HepG2 (cell line): Measurements from ENCODE around the gene NUFIP1. TPM values are rescaled to one million over a fixed set of nuclear protein-coding genes. Genes with fewer than 3 reads are reported as not detected.

ENCODE experiments used
- ATAC-seq: fragments of 200-7000 bp; cut with Tn5 transposase; 3 replicates; pipeline ENCODE4 v1.9.1; 2020; ENCODE audit warnings: mild to moderate bottlenecking, moderate library complexity
- BruUV-seq: library from RNA; stranded (reverse); fragments of 400-500 nt; replicated peaks from 2 replicates; lab custom pipeline; 2021; lab: Mats Ljungman, UMichigan
- CTCF ChIA-PET: fragments of 300-600 bp; formaldehyde crosslinking; extraction: SDS; loops from one replicate; lab custom pipeline; 2021; ENCODE audit warnings: low total read pairs, inconsistent platforms, low intra/inter-chr PET ratio; lab: Yijun Ruan, JAX
- POLR2A ChIA-PET: fragments of 350-600 bp; sonication (Branson Sonifier 250); formaldehyde crosslinking; loops from one replicate; lab custom pipeline; 2020; ENCODE audit warnings: antibody characterized with exemption, inconsistent platforms; lab: Yijun Ruan, JAX
- DNase-seq: peaks from one replicate; pipeline ENCODE4 v3.0.0-alpha.2; 2015; ENCODE audit warnings: low spot score
- FAIRE-seq: peaks from 3 replicates; lab custom pipeline; 2011; peaks lifted over from hg19 to GRCh38; lab: Jason Lieb, UNC
- H2AFZ ChIP-seq: one replicate; pipeline ENCODE4 v1.6.1; 2011; ENCODE audit warnings: low read length, inconsistent platforms
- H3K27ac ChIP-seq: fragments of 300-600 bp; 3 replicates; pipeline ENCODE4 v1.8.0; 2011; ENCODE audit warnings: mixed run types, mild to moderate bottlenecking, mixed read lengths, low read length, inconsistent platforms; ENCODE audit not compliant: insufficient read depth; ENCODE audit errors: extremely low read length
- H3K27me3 ChIP-seq, 2 experiments: fragments of 200-600 bp in 1 of 2; 2 replicates in 1 of 2; 3 replicates in 1 of 2; pipeline versions ENCODE4 v1.6.0 to v1.8.0; 2011; ENCODE audit warnings: low read length in 2 of 2, mild to moderate bottlenecking in 2 of 2, moderate library complexity in 2 of 2, inconsistent platforms in 1 of 2; ENCODE audit not compliant: insufficient read depth in 2 of 2, control insufficient read depth in 1 of 2
- H3K36me3 ChIP-seq, 2 experiments: fragments of 200-600 bp in 1 of 2; replicated peaks in 1 of 2; 2 replicates in 1 of 2; 3 replicates in 1 of 2; pipeline versions ENCODE4 v1.5.1 to v1.8.0; 2011; ENCODE audit warnings: low read length in 2 of 2, inconsistent platforms in 1 of 2; ENCODE audit not compliant: insufficient read depth in 2 of 2, control insufficient read depth in 1 of 2
- H3K4me1 ChIP-seq: 2 replicates; pipeline ENCODE4 v1.5.1; 2012; ENCODE audit warnings: low read length, inconsistent platforms; ENCODE audit not compliant: insufficient read depth
- H3K4me2 ChIP-seq: 2 replicates; pipeline ENCODE4 v1.6.0; 2011; ENCODE audit warnings: low read depth, low read length, inconsistent platforms
- H3K4me3 ChIP-seq, 3 experiments: fragments of 200-600 bp in 1 of 3; sonication (generic), shearing (Covaris generic) in 1 of 3; replicated peaks in 1 of 3; 2 replicates each; pipeline ENCODE4 v1.5.1; 2011 to 2016; ENCODE audit warnings: low read length in 3 of 3, inconsistent platforms in 2 of 3, low read depth in 2 of 3, mild to moderate bottlenecking in 2 of 3, control low read depth in 1 of 3, mixed read lengths in 1 of 3; ENCODE audit not compliant: insufficient read depth in 1 of 3
- H3K79me2 ChIP-seq: one replicate; pipeline ENCODE4 v1.6.1; 2011; ENCODE audit warnings: low read length, inconsistent platforms; ENCODE audit not compliant: insufficient read depth
- H3K9ac ChIP-seq: 2 replicates; pipeline ENCODE4 v1.6.0; 2011; ENCODE audit warnings: mild to moderate bottlenecking, low read depth, low read length, inconsistent platforms; ENCODE audit not compliant: insufficient read depth
- H3K9me3 ChIP-seq: 2 replicates; pipeline ENCODE4 v1.5.1; 2012; ENCODE audit warnings: mild to moderate bottlenecking, low read length
- H4K20me1 ChIP-seq: 2 replicates; pipeline ENCODE4 v1.6.0; 2011; ENCODE audit warnings: inconsistent platforms, mild to moderate bottlenecking, low read length, moderate library complexity; ENCODE audit not compliant: insufficient read depth
- CAMTA2 ChIP-seq: sonication (generic); formaldehyde crosslinking; IDR thresholded peaks from 2 replicates; pipeline ENCODE4 v1.4.0; 2020; ENCODE audit warnings: mild to moderate bottlenecking, missing genetic modification reagents, borderline replicate concordance
- CSRNP2 ChIP-seq: sonication (generic); formaldehyde crosslinking; conservative IDR thresholded peaks from 2 replicates; pipeline ENCODE4 v1.8.0; 2022; ENCODE audit warnings: low read depth, missing genetic modification reagents
- HBP1 ChIP-seq: IDR thresholded peaks from 2 replicates; pipeline ENCODE4 v1.6.1; 2016; ENCODE audit warnings: low read depth, control low read depth
- NFYC ChIP-seq: IDR thresholded peaks from 2 replicates; pipeline ENCODE4 v1.6.1; 2016; ENCODE audit warnings: missing genetic modification reagents, missing compliant biosample characterization
- PREB ChIP-seq: sonication (generic); formaldehyde crosslinking; IDR thresholded peaks from 2 replicates; pipeline ENCODE4 v1.4.0; 2020; ENCODE audit warnings: missing genetic modification reagents
- SNRNP70 ChIP-seq: fragments of 200-400 bp; formaldehyde crosslinking; IDR thresholded peaks from 2 replicates; pipeline ENCODE4 v1.6.1; 2017; ENCODE audit warnings: mild to moderate bottlenecking, low read depth, low read length, moderate library complexity
- SRSF1 ChIP-seq: fragments of 200-400 bp; formaldehyde crosslinking; optimal IDR thresholded peaks from 2 replicates; pipeline ENCODE3; 2017; ENCODE audit warnings: mild to moderate bottlenecking, low read depth, low read length, moderate library complexity
- ZBTB10 ChIP-seq: sonication (generic); formaldehyde crosslinking; IDR thresholded peaks from 2 replicates; pipeline ENCODE4 v1.4.0; 2020; ENCODE audit warnings: missing genetic modification reagents, borderline replicate concordance
- ZNF333 ChIP-seq: sonication (generic); formaldehyde crosslinking; IDR thresholded peaks from 2 replicates; pipeline ENCODE4 v1.4.0; 2020; ENCODE audit warnings: mild to moderate bottlenecking, missing genetic modification reagents, borderline replicate concordance
- ZNF337 ChIP-seq: sonication (generic); formaldehyde crosslinking; IDR thresholded peaks from 2 replicates; pipeline ENCODE4 v1.5.1; 2020; ENCODE audit warnings: missing genetic modification reagents, low read depth, mild to moderate bottlenecking, borderline replicate concordance
- ZNF75D ChIP-seq: sonication (generic); formaldehyde crosslinking; IDR thresholded peaks from 2 replicates; pipeline ENCODE4 v1.8.1; 2023; ENCODE audit warnings: missing genetic modification reagents, mild to moderate bottlenecking, borderline replicate concordance
- ZSCAN21 ChIP-seq: sonication (generic); formaldehyde crosslinking; IDR thresholded peaks from 2 replicates; pipeline ENCODE4 v1.8.0; 2022; ENCODE audit warnings: mild to moderate bottlenecking, missing genetic modification reagents, moderate library complexity, borderline replicate concordance
- ZZZ3 ChIP-seq: sonication (generic); formaldehyde crosslinking; IDR thresholded peaks from 2 replicates; pipeline ENCODE4 v1.4.0; 2020; ENCODE audit warnings: missing genetic modification reagents, mild to moderate bottlenecking, borderline replicate concordance
- WGBS: methylation state at CpG from one replicate; pipeline ENCODE4 v1.1.6; 2017; ENCODE audit warnings: low lambda C conversion rate; 5-methylcytosine and 5-hydroxymethylcytosine counted together
- in situ Hi-C: cut with HindIII; loops from 2 replicates; pipeline ENCODE4 v1.10.0; 2017; ENCODE audit warnings: low pct_unique_long_range_greater_than_20kb; ENCODE audit not compliant: extremely low pct_ligation_motif_present
- intact Hi-C: fragments of 100-400 bp; cut with micrococcal nuclease; formaldehyde crosslinking; loops from one replicate; pipeline ENCODE4 v1.10.0; 2022; ENCODE audit not compliant: unreplicated experiment
- polyA plus RNA-seq, 8 experiments: library from polyadenylated mRNA; depleted of rRNA in 3 of 8; stranded (reverse) in 7 of 8; unstranded in 1 of 8; fragments of >200 nt; fragmentation: Illumina TruSeq in 4 of 8; extraction: Trizol in 4 of 8; gene quantifications; 2 replicates each; pipeline versions ENCODE4 v1.2.1 to v1.2.3, GENCODE V29; 2011 to 2016; ENCODE audit warnings: low read depth in 4 of 8, missing spikeins in 1 of 8, mixed read lengths in 1 of 8; ENCODE audit not compliant: insufficient read depth in 1 of 8
- total RNA-seq, 5 experiments: library from RNA; depleted of rRNA; stranded (reverse); fragments of >200 nt; fragmentation: Illumina TruSeq; extraction: Trizol; gene quantifications; 2 replicates each; pipeline ENCODE4 v1.2.3, GENCODE V29; 2016; ENCODE audit warnings: low read depth in 1 of 5

NUFIP1 gene
- total and polyA plus RNA-seq, 2 of the 13 experiments (the other 11 are each of a cell fraction or from before 2014, with no cell fraction given), result 1.9 to 10.3 TPM

GRCh38 chr13:44929692-44930091, 59.6 kb downstream of the NUFIP1 start (continued):
- no peak for TF ChIP-seq ZBTB10 (CRISPR knock-in tag)

GRCh38 chr13:44927968-44928367, 61.3 kb downstream of the NUFIP1 start:
- no TSS peak for BruUV-seq
- Histone ChIP-seq H4K20me1 (no peaks in the 10 kb centered on the region), H3K4me1 (no peaks in the 10 kb centered on the region), H3K4me2 (no peak overlapping the region), H3K4me3 (no peak overlapping the region), H3K79me2 (no peaks in the 10 kb centered on the region), H2AFZ (no peak overlapping the region), H3K9me3 (no peaks in the 10 kb centered on the region), H3K9ac (no peak overlapping the region), H3K27me3 (no peaks in the 10 kb centered on the region), H3K27ac (no peak overlapping the region), H3K36me3 (no peaks in the 10 kb centered on the region)
- intact Hi-C loops, result no loop called here
- TF ChIP-seq HBP1 (CRISPR knock-in tag), result no peak
- no peak for TF ChIP-seq NFYC
- TF ChIP-seq ZNF75D, result no peak
- no peak for TF ChIP-seq CAMTA2 (CRISPR knock-in tag)
- TF ChIP-seq PREB (CRISPR knock-in tag), result no peak
- no peak for TF ChIP-seq SRSF1
- no peak for TF ChIP-seq ZNF333
- TF ChIP-seq ZSCAN21 (CRISPR knock-in tag), result no peak
- TF ChIP-seq SNRNP70, result no peak
- no peak for TF ChIP-seq ZNF337 (CRISPR knock-in tag)
- TF ChIP-seq CSRNP2, result no peak
- no peak for TF ChIP-seq ZZZ3 (CRISPR knock-in tag)
- WGBS, result 44% methylated on average over 4 of the region's 4 CpGs
- ATAC-seq (no peak), DNase-seq (no peak), FAIRE-seq (no peak)
- CTCF ChIA-PET, result no interaction called here
- in situ Hi-C loops, result no loop called here
- POLR2A ChIA-PET, result no interaction called here
